HUES48 (cell line): ENCODE measurements around the gene CYP27B1.
"Not testable (repeated sequence)": the region's sequence is repeated elsewhere in the genome, so short reads cannot be mapped to it uniquely, and the experiment has no call there.

Experiments used
- H3K27ac ChIP-seq: one replicate; pipeline ENCODE4 v1.7.0; 2013; ENCODE audit warnings: low read depth, low read length, inconsistent platforms
- H3K27me3 ChIP-seq: 2 replicates; pipeline ENCODE4 v1.6.1; 2013; ENCODE audit warnings: mild to moderate bottlenecking, low read length; ENCODE audit not compliant: control insufficient read depth, insufficient read depth
- H3K36me3 ChIP-seq: 2 replicates; pipeline ENCODE4 v1.6.1; 2013; ENCODE audit warnings: low read length; ENCODE audit not compliant: control insufficient read depth, insufficient read depth
- H3K4me1 ChIP-seq: 2 replicates; pipeline ENCODE4 v1.6.1; 2013; ENCODE audit warnings: mild to moderate bottlenecking, low read length; ENCODE audit not compliant: control insufficient read depth, insufficient read depth
- H3K4me3 ChIP-seq: 2 replicates; pipeline ENCODE4 v1.5.1; 2013; ENCODE audit warnings: mild to moderate bottlenecking, low read depth, low read length
- H3K9ac ChIP-seq: 2 replicates; pipeline ENCODE4 v1.6.1; 2013; ENCODE audit warnings: mild to moderate bottlenecking, low read depth, low read length, moderate library complexity
- H3K9me3 ChIP-seq: 2 replicates; pipeline ENCODE4 v1.6.1; 2013; ENCODE audit warnings: low read length; ENCODE audit not compliant: control insufficient read depth, insufficient read depth

CYP27B1 gene

DNA sequence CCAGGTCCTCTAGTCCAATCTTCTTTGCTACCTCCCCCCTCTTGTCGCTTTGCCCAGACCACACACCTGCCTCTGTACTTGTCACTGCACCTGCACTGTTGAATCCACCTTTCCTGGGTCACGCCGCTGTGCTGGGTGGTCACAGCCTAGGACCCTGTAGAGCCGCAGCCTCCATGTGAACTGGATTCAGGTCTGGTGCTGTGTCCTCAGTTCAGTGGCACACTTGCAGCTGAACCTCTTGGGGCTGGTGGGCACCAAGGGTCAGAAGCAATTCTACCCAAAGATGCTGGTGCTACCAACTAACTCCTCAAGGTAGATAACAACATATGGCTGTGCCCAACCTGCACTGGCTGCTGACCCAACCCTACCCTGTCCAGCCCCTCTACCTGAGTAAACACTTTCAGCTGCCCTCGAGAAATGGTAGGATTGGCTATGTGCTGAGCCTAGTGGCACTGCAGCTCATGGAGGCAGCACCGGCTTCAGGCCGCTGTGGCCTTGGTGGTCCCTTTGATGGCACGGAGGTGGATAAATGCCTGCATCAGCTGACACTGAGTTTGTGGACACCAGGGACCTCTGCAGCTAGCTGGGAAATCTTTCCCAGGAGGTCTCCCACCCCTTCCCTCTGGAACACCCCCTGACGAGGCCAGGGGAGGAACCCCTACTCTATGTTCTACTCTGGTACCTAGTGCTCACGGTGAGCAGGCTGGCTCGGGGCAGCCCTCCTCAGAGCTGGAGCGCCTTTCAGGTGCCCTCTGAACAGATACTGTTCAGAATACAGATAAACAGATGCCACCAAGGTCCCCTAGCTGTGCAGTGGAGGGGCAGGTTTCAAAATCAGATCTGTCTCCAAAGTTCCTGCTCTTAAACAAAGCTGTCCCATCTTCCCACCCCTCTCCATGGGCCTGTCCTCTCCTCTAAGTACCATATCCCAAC lies 42.6 kb downstream of the CYP27B1 start:
- Histone ChIP-seq H3K9me3 (no peaks in the 10 kb centered on the region), H3K4me3 (no peak overlapping the region), H3K36me3 (peaks cover 16% of the 10 kb centered on the region), H3K9ac (no peak overlapping the region), H3K4me1 (no peaks in the 10 kb centered on the region), H3K27me3 (peaks cover 52% of the 10 kb centered on the region), H3K27ac (no peak overlapping the region)

DNA sequence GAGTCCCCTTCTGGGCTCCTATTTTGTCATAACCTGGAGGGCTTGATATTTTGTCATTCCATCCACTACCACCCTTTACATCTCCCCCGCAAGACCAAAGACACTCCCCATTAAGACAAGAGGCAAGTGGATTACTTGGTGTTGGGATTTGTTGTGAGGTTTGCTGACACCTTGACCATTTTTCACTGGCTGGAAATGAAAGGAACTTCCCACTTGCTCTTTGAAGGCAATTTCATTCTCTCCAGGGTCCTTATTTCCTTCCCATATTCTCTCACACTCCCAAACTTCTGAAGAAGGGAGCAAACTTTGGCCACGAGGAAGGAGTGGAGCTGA lies 43.3 kb downstream of the CYP27B1 start:
- Histone ChIP-seq H3K9me3 (no peaks in the 10 kb centered on the region), H3K27ac (no peak overlapping the region), H3K36me3 (peaks cover 21% of the 10 kb centered on the region), H3K27me3 (peaks cover 47% of the 10 kb centered on the region), H3K9ac (no peak overlapping the region), H3K4me1 (no peaks in the 10 kb centered on the region), H3K4me3 (no peak overlapping the region)

DNA sequence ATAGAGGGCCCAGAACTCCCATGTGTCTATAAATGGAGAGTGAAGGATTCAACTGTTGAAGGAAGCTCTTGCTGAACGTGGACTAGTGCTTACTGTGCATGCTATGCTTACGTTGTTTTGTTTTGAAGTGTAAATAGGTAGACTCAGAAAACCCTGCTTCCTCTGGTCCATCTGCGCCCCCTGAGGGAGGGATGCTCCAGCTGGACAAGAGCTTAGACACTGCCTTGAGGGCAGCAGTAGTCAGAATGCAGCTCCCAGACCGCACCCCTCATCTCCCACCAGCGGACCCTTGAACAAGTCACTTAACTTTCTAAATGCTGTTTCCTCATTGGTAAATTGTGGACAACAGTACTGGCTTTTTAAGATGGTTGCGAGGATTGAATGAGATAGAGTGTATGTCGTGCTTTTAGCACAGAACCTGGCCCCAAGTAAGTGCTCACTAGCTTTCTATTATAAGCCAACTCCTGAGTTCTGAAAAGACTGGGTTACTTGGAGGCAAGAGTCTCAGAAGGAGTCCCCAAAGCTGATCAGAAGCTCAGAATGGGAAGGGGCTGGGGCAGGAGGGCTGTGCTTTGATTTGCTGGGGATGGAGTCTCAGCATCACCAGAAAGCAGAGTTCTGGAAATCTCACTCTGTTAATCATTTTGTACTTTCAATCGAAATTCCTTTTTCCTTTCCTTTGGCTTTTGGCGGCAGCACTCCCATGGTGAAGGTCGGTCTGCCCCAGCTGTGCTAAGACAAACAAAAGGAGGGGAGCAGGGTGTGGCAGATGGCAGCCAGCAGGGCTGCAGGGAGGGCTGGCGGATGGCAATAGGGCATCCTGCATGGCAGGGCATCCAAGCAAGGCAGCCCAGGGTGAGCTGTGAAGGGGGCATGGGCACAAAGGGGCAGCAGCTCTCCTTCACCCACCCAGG lies 43.9 kb downstream of the CYP27B1 start:
- Histone ChIP-seq H3K4me3 (no peak overlapping the region), H3K4me1 (no peaks in the 10 kb centered on the region), H3K9ac (no peak overlapping the region), H3K9me3 (no peaks in the 10 kb centered on the region), H3K36me3 (peaks cover 26% of the 10 kb centered on the region), H3K27me3 (peaks cover 41% of the 10 kb centered on the region), H3K27ac (no peak overlapping the region)

DNA sequence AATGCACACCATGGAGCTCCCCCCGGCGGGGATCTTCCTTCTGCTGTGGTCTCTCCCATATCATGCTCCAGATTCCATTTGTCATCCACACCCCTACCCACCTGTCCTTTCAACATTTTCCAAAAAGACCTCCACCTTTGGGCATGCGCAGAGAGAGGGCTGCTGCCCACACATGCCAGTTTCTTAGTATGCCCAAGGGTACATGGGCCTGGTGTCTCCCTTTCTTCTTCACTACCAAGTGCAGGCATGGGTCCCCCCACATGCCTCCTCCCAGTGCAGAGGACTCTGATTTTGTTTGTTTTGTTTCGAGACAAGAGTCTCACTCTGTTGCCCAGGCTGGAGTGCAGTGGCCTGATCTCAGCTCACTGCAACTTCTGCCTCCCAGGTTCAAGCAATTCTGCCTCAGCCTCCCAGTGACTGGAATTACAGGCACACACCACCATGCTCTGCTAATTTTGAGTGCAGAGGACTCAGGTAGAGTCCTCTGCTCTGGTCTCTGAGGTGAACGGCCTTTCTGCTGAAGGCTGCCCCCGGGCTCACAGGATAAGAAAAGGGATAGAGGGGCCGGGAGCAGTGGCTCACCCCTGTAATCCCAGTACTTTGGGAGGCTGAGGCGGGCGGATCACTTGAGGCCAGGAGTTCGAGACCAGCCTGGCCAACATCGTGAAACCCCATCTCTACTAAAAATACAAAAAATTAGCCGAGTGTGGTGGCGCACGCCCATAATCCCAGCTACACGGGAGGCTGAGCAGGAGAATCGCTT lies 44.9 kb downstream of the CYP27B1 start:
- Histone ChIP-seq H3K36me3 (peaks cover 32% of the 10 kb centered on the region), H3K27me3 (peaks cover 32% of the 10 kb centered on the region)
- H3K9me3 ChIP-seq, H3K4me3 ChIP-seq, H3K4me1 ChIP-seq, H3K9ac ChIP-seq, H3K27ac ChIP-seq: not testable (repeated sequence)

DNA sequence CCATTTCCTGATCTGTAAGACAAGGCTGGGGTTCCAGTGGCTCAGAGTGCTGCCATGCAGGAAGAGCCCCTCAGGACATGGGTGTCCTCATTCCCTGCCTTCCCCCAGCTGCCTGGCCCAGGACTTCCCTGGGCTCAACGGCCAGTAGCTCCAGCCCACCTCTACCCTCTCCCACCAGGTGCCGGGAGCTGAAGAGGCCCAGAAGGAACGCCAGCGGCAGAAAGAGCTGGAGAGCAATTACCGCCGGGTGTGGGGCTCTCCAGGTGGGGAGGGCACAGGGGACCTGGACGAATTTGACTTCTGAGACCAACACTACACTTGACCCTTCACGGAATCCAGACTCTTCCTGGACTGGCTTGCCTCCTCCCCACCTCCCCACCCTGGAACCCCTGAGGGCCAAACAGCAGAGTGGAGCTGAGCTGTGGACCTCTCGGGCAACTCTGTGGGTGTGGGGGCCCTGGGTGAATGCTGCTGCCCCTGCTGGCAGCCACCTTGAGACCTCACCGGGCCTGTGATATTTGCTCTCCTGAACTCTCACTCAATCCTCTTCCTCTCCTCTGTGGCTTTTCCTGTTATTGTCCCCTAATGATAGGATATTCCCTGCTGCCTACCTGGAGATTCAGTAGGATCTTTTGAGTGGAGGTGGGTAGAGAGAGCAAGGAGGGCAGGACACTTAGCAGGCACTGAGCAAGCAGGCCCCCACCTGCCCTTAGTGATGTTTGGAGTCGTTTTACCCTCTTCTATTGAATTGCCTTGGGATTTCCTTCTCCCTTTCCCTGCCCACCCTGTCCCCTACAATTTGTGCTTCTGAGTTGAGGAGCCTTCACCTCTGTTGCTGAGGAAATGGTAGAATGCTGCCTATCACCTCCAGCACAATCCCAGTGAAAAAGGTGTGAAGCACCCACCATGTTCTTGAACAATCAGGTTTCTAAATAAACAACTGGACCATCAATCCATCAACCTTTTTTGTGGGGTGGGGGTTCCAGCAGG lies 46.0 kb downstream of the CYP27B1 start:
- H3K36me3 ChIP-seq: peaks cover 40% of the 10 kb centered on the region
- H3K4me3 ChIP-seq: no peak overlapping the region
- H3K4me1 ChIP-seq: no peaks in the 10 kb centered on the region
- peaks cover 22% of the 10 kb centered on the region for H3K27me3 ChIP-seq
- no peaks in the 10 kb centered on the region for H3K9me3 ChIP-seq
- no peak overlapping the region for H3K9ac ChIP-seq
- no peak overlapping the region for H3K27ac ChIP-seq

DNA sequence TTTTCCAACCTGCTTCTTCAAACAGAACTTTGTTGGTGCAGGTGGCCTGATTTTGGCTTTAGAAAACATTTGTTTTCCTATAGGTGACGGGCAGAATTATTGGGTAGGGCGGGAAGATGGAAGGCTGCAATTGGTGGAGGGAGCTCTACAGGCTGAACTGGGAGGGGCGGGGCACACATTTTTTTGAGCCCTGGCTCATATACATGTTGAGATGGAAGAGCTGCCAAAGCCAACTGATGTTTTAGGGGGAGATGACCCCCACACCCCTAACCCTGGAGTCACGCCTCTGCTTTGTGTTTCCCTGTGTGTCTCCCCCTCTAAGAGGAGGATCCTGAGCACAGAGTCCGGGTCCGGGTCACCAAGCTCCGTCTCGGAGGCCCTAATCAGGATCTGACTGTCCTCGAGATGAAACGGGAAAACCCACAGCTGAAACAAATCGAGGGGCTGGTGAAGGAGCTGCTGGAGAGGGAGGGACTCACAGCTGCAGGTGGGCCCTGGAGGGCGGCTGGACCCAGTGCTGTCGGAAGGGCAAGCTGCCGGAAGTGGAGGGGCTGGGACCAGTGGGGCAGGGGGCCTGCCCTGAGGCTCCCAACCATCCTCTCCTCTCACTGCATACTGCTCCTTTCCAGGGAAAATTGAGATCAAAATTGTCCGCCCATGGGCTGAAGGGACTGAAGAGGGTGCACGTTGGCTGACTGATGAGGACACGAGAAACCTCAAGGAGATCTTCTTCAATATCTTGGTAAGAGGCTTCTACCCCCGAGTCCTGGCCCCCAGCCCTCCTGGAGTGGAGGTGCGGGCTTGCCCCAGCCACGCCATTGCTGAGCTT lies 46.9 kb downstream of the CYP27B1 start:
- Histone ChIP-seq H3K4me1 (no peaks in the 10 kb centered on the region), H3K27ac (no peak overlapping the region), H3K9me3 (no peaks in the 10 kb centered on the region), H3K36me3 (peaks cover 40% of the 10 kb centered on the region), H3K27me3 (peaks cover 15% of the 10 kb centered on the region), H3K4me3 (no peak overlapping the region), H3K9ac (no peak overlapping the region)

DNA sequence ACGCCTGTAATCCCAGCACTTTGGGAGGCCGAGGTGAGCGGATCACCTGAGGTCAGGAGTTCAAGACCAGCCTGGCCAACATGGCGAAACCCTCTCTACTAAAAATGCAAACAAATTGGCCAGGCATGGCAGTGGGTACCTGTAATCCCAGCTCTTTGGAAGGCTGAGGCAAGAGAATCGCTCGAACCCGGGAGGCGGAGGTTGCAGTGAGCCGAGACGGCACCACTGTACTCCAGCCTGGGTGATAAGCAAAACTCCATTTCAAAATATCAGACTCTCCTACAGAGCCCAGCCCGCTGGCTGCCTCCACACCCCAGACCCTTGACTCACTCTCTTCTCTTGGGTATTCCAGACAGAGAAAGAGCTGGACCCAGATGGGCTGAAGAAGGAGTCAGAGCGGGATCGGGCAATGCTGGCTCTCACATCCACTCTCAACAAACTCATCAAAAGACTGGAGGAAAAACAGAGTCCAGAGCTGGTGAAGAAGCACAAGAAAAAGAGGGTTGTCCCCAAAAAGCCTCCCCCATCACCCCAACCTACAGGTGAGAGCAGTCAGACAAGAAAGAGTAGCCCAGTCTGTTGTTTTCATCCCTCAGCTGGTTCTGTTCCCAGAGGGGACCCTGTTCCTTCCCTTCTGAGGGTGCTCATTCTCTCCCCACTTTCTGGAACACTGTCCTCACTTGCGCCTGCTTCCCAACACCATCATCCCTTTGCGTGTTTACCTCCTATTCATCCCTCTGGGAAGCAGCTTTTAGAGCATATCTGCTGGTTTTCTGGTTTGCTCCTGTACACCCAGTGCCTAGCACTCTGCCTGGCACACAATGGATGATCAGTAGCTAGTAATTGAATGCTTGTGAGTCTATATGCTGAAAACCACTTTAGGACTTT lies 48.0 kb downstream of the CYP27B1 start:
- peaks cover 40% of the 10 kb centered on the region for H3K36me3 ChIP-seq

DNA sequence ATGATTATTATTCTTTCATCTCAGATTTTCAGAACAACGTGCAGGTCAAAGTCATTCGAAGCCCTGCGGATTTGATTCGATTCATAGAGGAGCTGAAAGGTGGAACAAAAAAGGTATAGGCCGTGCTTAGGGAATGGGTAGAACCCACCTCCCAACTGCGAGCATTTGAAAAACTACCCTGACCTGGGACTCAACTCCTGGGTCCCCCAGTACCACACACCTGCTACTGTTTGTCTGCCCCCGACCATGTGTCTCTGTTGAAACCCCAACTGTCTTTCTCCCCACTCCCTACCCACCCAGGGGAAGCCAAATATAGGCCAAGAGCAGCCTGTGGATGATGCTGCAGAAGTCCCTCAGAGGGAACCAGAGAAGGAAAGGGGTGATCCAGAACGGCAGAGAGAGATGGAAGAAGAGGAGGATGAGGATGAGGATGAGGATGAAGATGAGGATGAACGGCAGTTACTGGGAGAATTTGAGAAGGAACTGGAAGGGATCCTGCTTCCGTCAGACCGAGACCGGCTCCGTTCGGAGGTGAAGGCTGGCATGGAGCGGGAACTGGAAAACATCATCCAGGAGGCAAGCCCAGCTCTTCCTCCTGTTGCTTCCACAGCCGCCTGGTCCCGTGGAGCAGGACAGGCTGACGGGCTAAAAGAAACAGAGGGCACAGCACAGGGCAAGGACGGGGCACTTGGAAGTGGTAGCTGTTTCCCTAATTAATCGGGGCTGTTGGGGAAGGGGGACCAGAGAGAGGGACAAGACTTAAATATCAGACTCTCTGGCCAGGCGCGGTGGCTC lies 48.8 kb downstream of the CYP27B1 start:
- H3K27ac ChIP-seq: no peak overlapping the region
- peaks cover 40% of the 10 kb centered on the region for H3K36me3 ChIP-seq

More for the DNA sequence above, 48.0 kb downstream of the CYP27B1 start:
- Histone ChIP-seq H3K9ac (no peak overlapping the region), H3K27me3 (peaks cover 4% of the 10 kb centered on the region), H3K27ac (no peak overlapping the region), H3K9me3 (no peaks in the 10 kb centered on the region), H3K4me3 (no peak overlapping the region), H3K4me1 (no peaks in the 10 kb centered on the region)

More for the DNA sequence above, 48.8 kb downstream of the CYP27B1 start:
- H3K4me3 ChIP-seq: no peak overlapping the region
- no peak overlapping the region for H3K9ac ChIP-seq
- H3K27me3 ChIP-seq: no peaks in the 10 kb centered on the region
- H3K9me3 ChIP-seq: no peaks in the 10 kb centered on the region
- no peaks in the 10 kb centered on the region for H3K4me1 ChIP-seq
